ENCODE results near the gene FRYL.

FRYL gene

DNA sequence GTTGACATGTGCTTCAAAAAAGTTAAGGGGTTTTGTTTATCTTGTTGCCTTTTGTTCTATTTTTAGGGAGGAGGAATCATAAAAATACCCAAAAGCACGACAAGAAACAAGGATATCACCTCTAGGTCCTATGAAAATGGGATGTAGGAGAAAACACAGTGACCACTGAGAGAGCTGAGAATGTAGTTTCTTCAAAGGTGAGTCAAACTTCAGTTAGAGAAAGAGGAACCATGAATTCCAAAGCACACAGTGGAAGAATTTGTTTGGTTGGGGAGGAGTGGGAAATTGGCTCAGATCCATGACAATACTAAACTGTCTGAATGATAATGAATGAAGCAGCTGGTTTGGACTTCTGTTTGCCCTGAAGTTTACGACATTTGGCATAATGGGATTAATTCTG is 19.1 kb upstream of the FRYL start:
- Histone ChIP-seq H3K27me3 (ENCODE audit: insufficient read depth, poor library complexity, severe bottlenecking) (no peaks in the 10 kb centered on the region), H3K4me3 (ENCODE audit: severe bottlenecking) (no peak overlapping the region), H3K36me3 (ENCODE audit: low read depth) (no peaks in the 10 kb centered on the region), H3K4me1 (ENCODE audit: insufficient read depth, poor library complexity, severe bottlenecking) (peaks cover 16% of the 10 kb centered on the region), H3K9me3 (ENCODE audit: severe bottlenecking) (no peaks in the 10 kb centered on the region), H3K27ac (ENCODE audit: poor library complexity, severe bottlenecking) (no peak overlapping the region)
- DNase-seq (ENCODE audit: low spot score) = no peak
- ATAC-seq (ENCODE audit: low read depth) = no peak
- TF ChIP-seq CTCF (IDR thresholded peaks at IDR 0.05; ENCODE audit: poor library complexity, severe bottlenecking) = no peak

- Histone ChIP-seq H3K27me3 (ENCODE audit: insufficient read depth, poor library complexity, severe bottlenecking) (no peaks in the 10 kb centered on the region), H3K4me3 (ENCODE audit: severe bottlenecking) (no peak overlapping the region), H3K27ac (ENCODE audit: poor library complexity, severe bottlenecking) (no peak overlapping the region), H3K9me3 (ENCODE audit: severe bottlenecking) (no peaks in the 10 kb centered on the region), H3K36me3 (ENCODE audit: low read depth) (no peaks in the 10 kb centered on the region), H3K4me1 (ENCODE audit: insufficient read depth, poor library complexity, severe bottlenecking) (peaks cover 16% of the 10 kb centered on the region)
- DNase-seq (ENCODE audit: low spot score) (no peak), ATAC-seq (ENCODE audit: low read depth) (no peak)
- no peak for TF ChIP-seq CTCF (IDR thresholded peaks at IDR 0.05; ENCODE audit: poor library complexity, severe bottlenecking)
Measured at GRCh38 chr4:48798117-48798516, 18.0 kb upstream of the FRYL start.

- Histone ChIP-seq H3K36me3 (ENCODE audit: low read depth) (no peaks in the 10 kb centered on the region), H3K27ac (ENCODE audit: poor library complexity, severe bottlenecking) (no peak overlapping the region), H3K4me1 (ENCODE audit: insufficient read depth, poor library complexity, severe bottlenecking) (peaks cover 12% of the 10 kb centered on the region), H3K9me3 (ENCODE audit: severe bottlenecking) (no peaks in the 10 kb centered on the region), H3K4me3 (ENCODE audit: severe bottlenecking) (no peak overlapping the region), H3K27me3 (ENCODE audit: insufficient read depth, poor library complexity, severe bottlenecking) (no peaks in the 10 kb centered on the region)
- no peak for TF ChIP-seq CTCF (IDR thresholded peaks at IDR 0.05; ENCODE audit: poor library complexity, severe bottlenecking)
- ATAC-seq (ENCODE audit: low read depth) = no peak
- DNase-seq (ENCODE audit: low spot score) = no peak
Measured at GRCh38 chr4:48796927-48797679, 17.0 kb upstream of the FRYL start.

- no peak for TF ChIP-seq CTCF (IDR thresholded peaks at IDR 0.05; ENCODE audit: poor library complexity, severe bottlenecking)
- H3K36me3 ChIP-seq (ENCODE audit: low read depth) = no peaks in the 10 kb centered on the region
- peaks cover 4% of the 10 kb centered on the region for H3K4me1 ChIP-seq (ENCODE audit: insufficient read depth, poor library complexity, severe bottlenecking)
- H3K27ac ChIP-seq (ENCODE audit: poor library complexity, severe bottlenecking) = no peak overlapping the region
- DNase-seq (ENCODE audit: low spot score) = no peak
- H3K4me3 ChIP-seq (ENCODE audit: severe bottlenecking) = no peak overlapping the region
- no peaks in the 10 kb centered on the region for H3K9me3 ChIP-seq (ENCODE audit: severe bottlenecking)
- no peaks in the 10 kb centered on the region for H3K27me3 ChIP-seq (ENCODE audit: insufficient read depth, poor library complexity, severe bottlenecking)
- no peak for ATAC-seq (ENCODE audit: low read depth)
Measured at GRCh38 chr4:48796191-48796926, 16.3 kb upstream of the FRYL start.

DNA sequence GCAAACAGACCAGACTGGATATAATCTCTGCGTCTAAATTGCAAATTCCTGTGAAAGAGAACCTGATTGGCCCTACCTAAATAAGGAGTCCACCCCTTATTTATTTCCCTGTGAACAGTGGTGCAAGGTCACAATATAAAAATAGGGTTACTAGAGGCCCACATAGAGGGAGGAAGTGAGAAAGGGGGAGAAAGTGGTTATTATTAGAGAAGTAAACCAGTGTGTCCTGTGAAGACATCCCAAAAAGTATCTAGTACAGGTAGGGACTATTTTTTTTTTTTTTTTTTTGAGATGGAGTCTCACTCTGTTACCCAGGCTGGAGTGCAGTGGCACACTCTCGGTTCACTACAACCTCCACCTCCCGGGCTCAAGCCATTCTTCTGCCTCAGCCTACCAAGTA is 15.0 kb upstream of the FRYL start:
- Histone ChIP-seq H3K36me3 (ENCODE audit: low read depth) (no peaks in the 10 kb centered on the region), H3K27me3 (ENCODE audit: insufficient read depth, poor library complexity, severe bottlenecking) (no peaks in the 10 kb centered on the region), H3K9me3 (ENCODE audit: severe bottlenecking) (no peaks in the 10 kb centered on the region), H3K4me3 (ENCODE audit: severe bottlenecking) (no peak overlapping the region), H3K4me1 (ENCODE audit: insufficient read depth, poor library complexity, severe bottlenecking) (no peaks in the 10 kb centered on the region), H3K27ac (ENCODE audit: poor library complexity, severe bottlenecking) (no peak overlapping the region)
- no peak for DNase-seq (ENCODE audit: low spot score)
- no peak for TF ChIP-seq CTCF (IDR thresholded peaks at IDR 0.05; ENCODE audit: poor library complexity, severe bottlenecking)
- no peak for ATAC-seq (ENCODE audit: low read depth)

Data from RWPE2 (cell line).